GM21360 (cell line): ENCODE measurements around the gene OGDHL.

Source experiments
- ATAC-seq: cut with Tn5 transposase; IDR thresholded peaks from one replicate; pipeline ENCODE4 v1.9.1; 2021; ENCODE audit warnings: mild to moderate bottlenecking, moderate library complexity; ENCODE audit not compliant: unreplicated experiment

The OGDHL gene

GRCh38 chr10:49696311-49696710, 65.8 kb downstream of the OGDHL start:
- ATAC-seq: no peak

DNA sequence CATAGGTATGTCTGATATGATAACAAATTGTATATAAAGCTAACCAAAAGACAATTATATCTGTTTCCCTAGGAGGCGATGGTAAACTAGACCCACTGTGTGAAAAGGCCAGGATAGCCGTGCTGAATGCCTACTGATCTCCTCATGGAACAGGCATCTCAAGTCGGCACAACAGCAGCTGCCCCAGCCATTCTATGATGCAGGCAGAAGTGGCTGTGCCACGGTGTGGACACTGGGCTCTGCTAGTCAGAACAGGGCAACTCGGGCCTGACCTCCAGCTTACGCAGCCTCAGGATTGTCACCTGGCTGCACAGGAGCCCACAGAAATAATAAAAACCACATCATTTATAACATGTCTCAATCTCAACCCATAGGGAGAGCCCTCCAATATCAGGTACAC, 67.7 kb downstream of the OGDHL start:
- ATAC-seq: no peak

DNA sequence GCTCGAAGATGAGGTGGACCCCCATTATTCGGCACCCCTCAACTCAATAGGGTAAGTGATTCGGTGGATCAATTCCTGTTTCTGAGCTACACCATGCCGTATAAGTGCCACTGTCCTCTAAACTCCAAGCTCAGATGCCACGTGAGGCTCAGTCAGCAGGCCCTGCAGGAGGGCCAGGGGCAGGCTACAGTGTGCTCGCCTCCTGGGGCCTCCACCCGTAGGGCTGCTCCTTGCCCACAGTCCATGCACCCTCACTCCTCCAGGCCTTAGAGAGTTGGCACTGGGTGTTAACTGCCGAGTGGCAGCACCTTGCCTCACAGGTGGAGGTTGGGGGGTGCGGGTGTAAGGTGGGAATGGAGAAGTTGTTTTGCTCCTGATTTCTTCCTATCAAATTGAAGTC, 70.5 kb downstream of the OGDHL start:
- no peak for ATAC-seq

GRCh38 chr10:49690698-49691356, 71.3 kb downstream of the OGDHL start:
- no peak for ATAC-seq

GRCh38 chr10:49689882-49690510, 72.1 kb downstream of the OGDHL start:
- no peak for ATAC-seq

- ATAC-seq: no peak
Observed at GRCh38 chr10:49688920-49689319, 73.2 kb downstream of the OGDHL start.

DNA sequence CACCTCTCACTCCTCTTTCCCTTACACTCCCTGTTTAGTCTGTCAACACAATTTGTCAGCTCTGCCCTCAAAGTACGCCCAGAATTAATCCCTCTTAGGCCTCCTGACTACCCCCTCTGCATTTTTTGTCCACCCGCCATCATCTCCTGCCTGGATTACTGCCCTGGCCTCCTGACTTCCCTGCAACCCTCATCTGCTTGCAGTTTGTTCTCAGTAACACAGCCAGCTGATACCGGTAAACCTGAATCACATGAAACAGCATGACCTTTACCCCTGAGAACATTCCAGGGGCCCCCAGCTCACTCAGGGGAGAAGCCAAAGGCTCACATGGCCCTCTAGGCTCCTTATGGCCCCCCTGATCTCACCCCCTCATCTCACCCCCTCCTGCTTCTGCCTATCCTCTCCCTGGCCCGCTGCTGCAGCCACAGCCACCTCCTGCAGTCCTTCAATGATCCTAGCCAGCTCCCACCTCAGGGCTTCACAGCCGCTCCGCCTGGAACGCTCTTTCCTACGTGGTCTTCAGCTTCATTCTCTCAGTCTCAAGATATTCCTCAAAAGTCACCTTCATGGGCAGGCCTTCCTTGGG, 73.8 kb downstream of the OGDHL start:
- no peak for ATAC-seq

DNA sequence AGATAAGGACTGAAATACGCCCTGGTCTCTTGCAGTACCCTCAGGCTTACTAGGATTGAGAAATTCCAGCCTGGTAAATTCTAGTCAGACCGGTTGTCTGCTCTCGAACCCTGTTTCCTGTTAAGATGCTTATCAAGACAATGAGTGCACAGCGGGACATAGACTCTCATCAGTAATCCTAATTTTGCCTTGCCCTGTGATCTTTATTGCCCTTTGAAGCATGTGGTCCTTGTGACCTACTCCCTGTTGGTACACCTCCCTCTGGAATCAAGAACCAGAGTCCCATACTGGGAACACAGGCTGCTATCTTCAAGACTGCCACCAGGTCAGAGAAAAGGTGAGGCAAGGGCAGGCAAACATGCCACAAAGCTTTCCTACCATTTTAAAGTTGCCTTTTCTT, 75.5 kb downstream of the OGDHL start:
- ATAC-seq: no peak
